Hippocampal formation (tissue), 2 donors: ENCODE data around the gene DGKZ.

Experiments used
- DNase-seq, 2 donors: peaks; one replicate each; lab custom pipeline; 2025; lab: John Stamatoyannopoulos, UW

The DGKZ gene

GRCh38 chr11:46393759-46394158 is 46.5 kb downstream of the DGKZ start:
- DNase-seq = no peak

GRCh38 chr11:46397526-46397925 is 50.3 kb downstream of the DGKZ start:
- no peak for DNase-seq

- no peak for DNase-seq
Observed at GRCh38 chr11:46402957-46403902, 56.0 kb downstream of the DGKZ start.

GRCh38 chr11:46404476-46405017 is 57.3 kb downstream of the DGKZ start:
- DNase-seq = no peak

- DNase-seq = no peak
Observed at GRCh38 chr11:46407635-46408034, 60.4 kb downstream of the DGKZ start.

- no peak for DNase-seq
Observed at GRCh38 chr11:46408407-46408986, 61.2 kb downstream of the DGKZ start.

GRCh38 chr11:46410021-46410420 is 62.8 kb downstream of the DGKZ start:
- DNase-seq = no peak

- DNase-seq = no peak
Observed at GRCh38 chr11:46413760-46414465, 66.7 kb downstream of the DGKZ start.

GRCh38 chr11:46414466-46414796 is 67.2 kb downstream of the DGKZ start:
- DNase-seq = no peak

- no peak for DNase-seq
Observed at GRCh38 chr11:46414879-46415278, 67.6 kb downstream of the DGKZ start.

- no peak for DNase-seq
Observed at GRCh38 chr11:46417711-46418110, 70.4 kb downstream of the DGKZ start.

GRCh38 chr11:46418751-46419150 is 71.5 kb downstream of the DGKZ start:
- DNase-seq = no peak

- no peak for DNase-seq
Observed at GRCh38 chr11:46420513-46420912, 73.2 kb downstream of the DGKZ start.

GRCh38 chr11:46421257-46421880 is 74.1 kb downstream of the DGKZ start:
- DNase-seq = no peak

GRCh38 chr11:46422588-46422987 is 75.3 kb downstream of the DGKZ start:
- no peak for DNase-seq

- DNase-seq = no peak
Observed at GRCh38 chr11:46426233-46426991, 79.1 kb downstream of the DGKZ start.

- no peak for DNase-seq
Observed at GRCh38 chr11:46427364-46427763, 80.1 kb downstream of the DGKZ start.

GRCh38 chr11:46429717-46430116 is 82.5 kb downstream of the DGKZ start:
- no peak for DNase-seq
